Measurements from ENCODE around the gene TBC1D22B.

TBC1D22B gene

GRCh38 chr6:37283671-37284151 is 26.1 kb downstream of the TBC1D22B start:
- Histone ChIP-seq H4K20me1 (ENCODE audit: insufficient read depth, low read length, poor library complexity, severe bottlenecking) (no peaks in the 10 kb centered on the region), H3K9me3 (ENCODE audit: insufficient read depth, low read depth, low read length) (no peaks in the 10 kb centered on the region), H3K9ac (ENCODE audit: low read depth, low read length, poor library complexity, severe bottlenecking) (no peak overlapping the region), H3K27me3 (ENCODE audit: insufficient read depth, low read length, poor library complexity, severe bottlenecking) (no peaks in the 10 kb centered on the region), H3K4me1 (ENCODE audit: insufficient read depth, low read length, poor library complexity, severe bottlenecking) (peaks cover 12% of the 10 kb centered on the region), H3K4me2 (ENCODE audit: low read depth, low read length, poor library complexity, severe bottlenecking) (no peak overlapping the region), H3K4me3 (ENCODE audit: low read length, poor library complexity, severe bottlenecking) (no peak overlapping the region), H3K36me3 (ENCODE audit: insufficient read depth, low read length) (peaks cover 84% of the 10 kb centered on the region; the same call in 1 of the 2 replicates), H3F3A (ENCODE audit: low read depth) (no peaks in the 10 kb centered on the region), H2AFZ (ENCODE audit: low read length) (no peak overlapping the region), H3K9me2 (replicated peaks; ENCODE audit: low read depth, low read length) (no peaks in the 10 kb centered on the region), H3K79me2 (ENCODE audit: insufficient read depth, low read length) (peaks cover 19% of the 10 kb centered on the region)
- TF ChIP-seq EZH2phosphoT487 (IDR thresholded peaks at IDR 0.05; ENCODE audit: borderline replicate concordance) (no peak), CTCF (conservative IDR thresholded peaks at IDR 0.05; ENCODE audit: low read length) (no peak)

DNA sequence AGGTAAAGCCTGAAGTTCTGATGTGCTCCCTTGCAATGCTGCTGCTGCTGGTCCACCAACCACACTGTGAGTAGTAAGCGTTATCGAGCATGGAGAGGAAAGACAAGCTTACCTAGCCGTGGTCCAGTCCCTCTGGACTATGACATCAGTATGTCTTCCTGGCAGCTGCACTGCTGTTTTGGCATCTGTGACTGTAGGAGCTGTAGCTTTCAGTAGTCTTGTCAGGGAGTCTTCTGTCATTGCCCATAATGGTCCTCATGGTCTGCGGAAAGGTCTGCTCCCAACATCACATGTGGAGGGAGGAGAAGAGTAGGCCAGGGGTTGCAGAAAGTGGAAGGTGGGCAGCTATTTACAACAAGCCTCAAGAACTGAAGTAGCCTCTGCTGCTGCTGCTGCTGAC is 27.2 kb downstream of the TBC1D22B start:
- H3K4me1 ChIP-seq (ENCODE audit: insufficient read depth, low read length, poor library complexity, severe bottlenecking): peaks cover 12% of the 10 kb centered on the region
- no peaks in the 10 kb centered on the region for H3K9me2 ChIP-seq (replicated peaks; ENCODE audit: low read depth, low read length)
- H3K79me2 ChIP-seq (ENCODE audit: insufficient read depth, low read length): peaks cover 10% of the 10 kb centered on the region; the same call in 1 of the 2 replicates
- H2AFZ ChIP-seq (ENCODE audit: low read length): no peak overlapping the region
- TF ChIP-seq CTCF (conservative IDR thresholded peaks at IDR 0.05; ENCODE audit: low read length) (no peak), EZH2phosphoT487 (IDR thresholded peaks at IDR 0.05; ENCODE audit: borderline replicate concordance) (no peak)
- H3K9me3 ChIP-seq (ENCODE audit: insufficient read depth, low read depth, low read length): no peaks in the 10 kb centered on the region
- no peak overlapping the region for H3K4me2 ChIP-seq (ENCODE audit: low read depth, low read length, poor library complexity, severe bottlenecking)
- H3K27me3 ChIP-seq (ENCODE audit: insufficient read depth, low read length, poor library complexity, severe bottlenecking): no peaks in the 10 kb centered on the region
- H3K9ac ChIP-seq (ENCODE audit: low read depth, low read length, poor library complexity, severe bottlenecking): no peak overlapping the region
- no peaks in the 10 kb centered on the region for H4K20me1 ChIP-seq (ENCODE audit: insufficient read depth, low read length, poor library complexity, severe bottlenecking)
- no peaks in the 10 kb centered on the region for H3F3A ChIP-seq (ENCODE audit: low read depth)
- H3K36me3 ChIP-seq (ENCODE audit: insufficient read depth, low read length): peaks cover 75% of the 10 kb centered on the region; the same call in 1 of the 2 replicates
- H3K4me3 ChIP-seq (ENCODE audit: low read length, poor library complexity, severe bottlenecking): no peak overlapping the region

DNA sequence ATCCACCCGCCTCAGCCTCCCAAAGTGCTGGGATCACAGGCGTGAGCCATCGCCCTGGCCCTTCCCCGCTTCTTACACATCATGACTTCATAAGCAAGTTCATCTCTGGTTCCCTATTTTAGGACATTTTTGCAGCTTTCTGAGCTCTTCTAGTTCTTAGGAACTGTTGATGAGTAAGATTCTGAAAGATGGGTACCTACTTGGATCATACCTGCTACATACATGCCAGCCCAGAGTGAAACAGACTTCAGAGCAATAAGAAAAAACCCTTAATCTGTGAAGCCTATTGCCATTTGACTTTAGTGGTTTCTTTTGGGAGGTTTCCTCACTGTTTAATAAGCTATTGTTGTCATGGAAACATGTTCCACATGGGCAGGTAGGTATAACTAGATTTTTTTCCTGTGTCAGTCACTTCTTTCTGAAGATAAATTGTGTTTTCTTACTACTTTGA is 28.3 kb downstream of the TBC1D22B start:
- H3K9me3 ChIP-seq (ENCODE audit: insufficient read depth, low read depth, low read length): no peaks in the 10 kb centered on the region
- H4K20me1 ChIP-seq (ENCODE audit: insufficient read depth, low read length, poor library complexity, severe bottlenecking): no peaks in the 10 kb centered on the region
- TF ChIP-seq CTCF (conservative IDR thresholded peaks at IDR 0.05; ENCODE audit: low read length) (no peak), EZH2phosphoT487 (IDR thresholded peaks at IDR 0.05; ENCODE audit: borderline replicate concordance) (no peak)
- no peaks in the 10 kb centered on the region for H3K27me3 ChIP-seq (ENCODE audit: insufficient read depth, low read length, poor library complexity, severe bottlenecking)
- peaks cover 19% of the 10 kb centered on the region for H3K4me1 ChIP-seq (ENCODE audit: insufficient read depth, low read length, poor library complexity, severe bottlenecking)
- no peaks in the 10 kb centered on the region for H3K9me2 ChIP-seq (replicated peaks; ENCODE audit: low read depth, low read length)
- no peak overlapping the region for H3K9ac ChIP-seq (ENCODE audit: low read depth, low read length, poor library complexity, severe bottlenecking)
- H2AFZ ChIP-seq (ENCODE audit: low read length): no peak overlapping the region
- H3F3A ChIP-seq (ENCODE audit: low read depth): no peaks in the 10 kb centered on the region
- H3K4me2 ChIP-seq (ENCODE audit: low read depth, low read length, poor library complexity, severe bottlenecking): no peak overlapping the region
- H3K79me2 ChIP-seq (ENCODE audit: insufficient read depth, low read length): 0 out of 2 replicates have a peak, but pooled peaks cover under 1% of the 10 kb centered on the region
- peaks cover 63% of the 10 kb centered on the region; the same call in 1 of the 2 replicates for H3K36me3 ChIP-seq (ENCODE audit: insufficient read depth, low read length)
- H3K4me3 ChIP-seq (ENCODE audit: low read length, poor library complexity, severe bottlenecking): no peak overlapping the region

Data from Loucy (cell line).